Activated CD8-positive, alpha-beta T cell treated with anti-CD3 and anti-CD28 coated beads, Interleukin-2, amount 10 ng/mL, durations not matched to agents 7 days and 5 days (primary cell): Measurements from ENCODE around the gene SLC25A11. TPM values are rescaled to one million over a fixed set of nuclear protein-coding genes. Genes with fewer than 3 reads are reported as not detected.

ENCODE experiments used
- ATAC-seq: fragments of 150-1000 bp; cut with Tn5 transposase; one replicate; pipeline ENCODE4 v1.10.0; 2021; ENCODE audit warnings: moderate library complexity
- CTCF ChIA-PET: fragments of 350-600 bp; sonication (Branson Sonifier 250); formaldehyde crosslinking; loops from one replicate; lab custom pipeline; 2021; ENCODE audit warnings: antibody characterized with exemption; lab: Charles Lee
- POLR2A ChIA-PET: fragments of 350-600 bp; sonication (Branson Sonifier 250); formaldehyde crosslinking; loops from one replicate; lab custom pipeline; 2021; ENCODE audit warnings: antibody characterized with exemption; lab: Charles Lee
- DNase-seq: peaks from one replicate; pipeline ENCODE4 v3.0.0-alpha.2; 2020
- H3K27ac Mint-ChIP-seq: one replicate; pipeline ENCODE4 v1.8.0; 2021; ENCODE audit warnings: mild to moderate bottlenecking, mixed read lengths
- H3K27me3 Mint-ChIP-seq: one replicate; pipeline ENCODE4 v1.8.0; 2021; ENCODE audit warnings: low read depth, mixed read lengths
- H3K36me3 Mint-ChIP-seq: one replicate; pipeline ENCODE4 v1.8.0; 2021; ENCODE audit warnings: low read depth, mixed read lengths
- H3K4me1 Mint-ChIP-seq: one replicate; pipeline ENCODE4 v1.8.0; 2021; ENCODE audit warnings: low read depth, mixed read lengths
- H3K4me3 Mint-ChIP-seq: one replicate; pipeline ENCODE4 v1.8.0; 2021; ENCODE audit warnings: mild to moderate bottlenecking, mixed read lengths
- H3K9me3 Mint-ChIP-seq: one replicate; pipeline ENCODE4 v1.8.0; 2022; ENCODE audit warnings: mixed read lengths; ENCODE audit not compliant: insufficient read depth
- total RNA-seq, 2 experiments: library from RNA; stranded (reverse); gene quantifications; one replicate each; pipeline ENCODE4 v1.2.3, GENCODE V29; 2021

The SLC25A11 gene
- total RNA-seq, 2 experiments from 2014 or later, result 78.5 to 86.4 TPM

DNA sequence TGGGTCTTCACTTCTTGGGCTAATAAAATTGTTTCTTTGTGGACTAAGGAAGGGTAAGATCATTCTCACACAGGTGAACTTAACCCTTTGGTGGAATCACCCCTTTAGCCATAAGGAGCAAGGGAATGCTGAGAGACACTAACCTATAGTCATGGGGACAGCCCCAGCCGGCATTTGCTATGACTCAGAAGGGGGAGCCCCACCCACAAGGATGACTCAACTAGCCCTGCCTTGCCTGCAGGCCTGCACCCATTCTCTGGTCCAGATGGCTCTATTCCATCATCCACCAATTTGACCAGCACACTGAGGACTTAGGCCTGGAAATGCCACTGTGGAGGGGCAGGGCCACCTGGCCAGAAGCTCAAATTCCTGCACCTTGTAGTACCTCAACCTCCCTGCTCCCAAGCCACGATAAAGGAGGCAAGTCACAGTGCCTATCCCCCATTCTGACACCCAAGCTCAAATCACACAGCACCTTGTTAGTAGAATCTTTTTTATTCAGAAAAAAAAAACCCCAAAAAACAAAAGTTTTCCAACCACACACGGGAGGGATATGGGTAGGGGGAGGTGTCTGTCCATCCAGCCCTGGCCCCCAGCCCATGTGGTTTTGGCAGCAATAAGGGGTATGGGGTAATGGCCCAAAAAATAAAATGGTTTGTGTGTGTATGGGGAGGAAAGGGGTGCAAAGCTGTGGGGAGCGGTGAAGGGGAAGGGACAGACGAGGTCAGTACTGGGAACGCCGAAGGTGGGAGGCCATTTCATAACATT lies 5.5 kb upstream of the SLC25A11 start:
- Mint-ChIP-seq H3K27ac (peak overlapping the region; percentile 88), H3K36me3 (peaks cover 76% of the 10 kb centered on the region), H3K4me3 (peak overlapping the region; percentile 97), H3K27me3 (no peaks in the 10 kb centered on the region), H3K9me3 (no peaks in the 10 kb centered on the region), H3K4me1 (peaks cover 46% of the 10 kb centered on the region)
- ChIA-PET POLR2A (interaction anchor here (0.6 to 10.0 kb wide), 7 partner anchors 10 to 236 kb away, joined by 3 to 239 read pairs (median 3); partner anchors contain the start of genes CAMTA2 and SPAG7), CTCF (interaction anchor here (1.1 to 3.5 kb wide), 4 partner anchors 22 to 116 kb away, joined by 3 to 13 read pairs (median 4); partner anchors contain the start of genes CHRNE and SPAG7)
- DNase-seq, result peak; percentile 90
- ATAC-seq, result peak; percentile 24

DNA sequence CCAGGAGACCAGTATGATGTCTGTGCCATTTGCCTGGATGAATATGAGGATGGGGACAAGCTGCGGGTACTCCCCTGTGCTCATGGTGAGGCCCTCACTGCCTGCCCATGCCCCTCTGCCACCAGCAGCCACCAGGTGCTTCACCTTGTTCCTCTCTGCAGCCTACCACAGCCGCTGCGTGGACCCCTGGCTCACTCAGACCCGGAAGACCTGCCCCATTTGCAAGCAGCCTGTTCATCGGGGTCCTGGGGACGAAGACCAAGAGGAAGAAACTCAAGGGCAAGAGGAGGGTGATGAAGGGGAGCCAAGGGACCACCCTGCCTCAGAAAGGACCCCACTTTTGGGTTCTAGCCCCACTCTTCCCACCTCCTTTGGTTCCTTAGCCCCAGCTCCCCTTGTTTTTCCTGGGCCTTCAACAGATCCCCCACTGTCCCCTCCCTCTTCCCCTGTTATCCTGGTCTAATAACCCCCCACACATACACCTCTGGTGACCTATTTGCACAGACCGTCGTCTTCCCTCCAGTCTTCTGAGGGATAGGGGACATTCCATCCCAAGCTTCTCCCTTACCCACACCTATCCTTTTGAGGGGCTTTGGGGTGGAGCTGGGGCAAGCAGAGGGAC lies 4.8 kb upstream of the SLC25A11 start:
- H3K9me3 Mint-ChIP-seq, result no peaks in the 10 kb centered on the region
- CTCF ChIA-PET, result interaction anchor here (1.2 kb wide), 1 partner anchor 22 kb away, joined by 4 read pairs; no protein-coding TSS in a partner anchor
- H3K4me1 Mint-ChIP-seq, result peaks cover 45% of the 10 kb centered on the region

DNA sequence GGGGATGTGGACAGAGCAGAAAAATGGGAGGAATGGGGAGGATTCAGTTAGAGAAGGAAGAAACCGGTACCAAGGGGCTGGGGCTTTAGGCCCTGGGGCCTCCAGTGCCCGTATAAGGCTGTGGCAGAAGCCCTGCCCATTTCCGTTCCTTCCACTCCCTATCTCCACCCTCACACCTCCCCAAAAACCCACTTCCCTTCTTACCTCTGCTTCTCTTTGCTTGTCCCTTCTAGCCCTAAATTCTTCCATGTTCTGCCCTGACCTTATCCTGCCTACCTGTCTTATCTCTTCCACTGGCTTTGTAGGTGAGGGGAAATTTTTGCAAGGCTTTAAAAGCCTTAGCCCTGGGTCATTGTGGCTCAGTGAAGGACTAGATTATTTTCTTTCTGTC lies 4.3 kb upstream of the SLC25A11 start:
- ATAC-seq (peak; percentile 16), DNase-seq (peak; percentile 87)
- peak overlapping the region; percentile 88 for H3K27ac Mint-ChIP-seq
- peaks cover 82% of the 10 kb centered on the region for H3K36me3 Mint-ChIP-seq
- H3K27me3 Mint-ChIP-seq, result no peaks in the 10 kb centered on the region
- H3K4me1 Mint-ChIP-seq, result peaks cover 45% of the 10 kb centered on the region
- CTCF ChIA-PET, result interaction anchor here (0.7 to 1.2 kb wide), 2 partner anchors 23 to 35 kb away, joined by 4 read pairs; no protein-coding TSS in a partner anchor
- no peaks in the 10 kb centered on the region for H3K9me3 Mint-ChIP-seq
- POLR2A ChIA-PET, result interaction anchor here (0.6 to 10.0 kb wide), 5 partner anchors 24 to 388 kb away, joined by 3 to 239 read pairs (median 3); partner anchors contain the start of genes C17orf107 and SPAG7
- H3K4me3 Mint-ChIP-seq, result peak overlapping the region; percentile 97

More for the DNA sequence above, 4.8 kb upstream of the SLC25A11 start:
- POLR2A ChIA-PET, result interaction anchor here (0.6 to 10.0 kb wide), 5 partner anchors 14 to 388 kb away, joined by 3 to 239 read pairs (median 3); partner anchors contain the start of genes C17orf107 and SPAG7
- Mint-ChIP-seq H3K27me3 (no peaks in the 10 kb centered on the region), H3K4me3 (peak overlapping the region; percentile 97), H3K36me3 (peaks cover 81% of the 10 kb centered on the region), H3K27ac (peak overlapping the region; percentile 88)
- DNase-seq, result peak; percentile 63
- no peak for ATAC-seq

DNA sequence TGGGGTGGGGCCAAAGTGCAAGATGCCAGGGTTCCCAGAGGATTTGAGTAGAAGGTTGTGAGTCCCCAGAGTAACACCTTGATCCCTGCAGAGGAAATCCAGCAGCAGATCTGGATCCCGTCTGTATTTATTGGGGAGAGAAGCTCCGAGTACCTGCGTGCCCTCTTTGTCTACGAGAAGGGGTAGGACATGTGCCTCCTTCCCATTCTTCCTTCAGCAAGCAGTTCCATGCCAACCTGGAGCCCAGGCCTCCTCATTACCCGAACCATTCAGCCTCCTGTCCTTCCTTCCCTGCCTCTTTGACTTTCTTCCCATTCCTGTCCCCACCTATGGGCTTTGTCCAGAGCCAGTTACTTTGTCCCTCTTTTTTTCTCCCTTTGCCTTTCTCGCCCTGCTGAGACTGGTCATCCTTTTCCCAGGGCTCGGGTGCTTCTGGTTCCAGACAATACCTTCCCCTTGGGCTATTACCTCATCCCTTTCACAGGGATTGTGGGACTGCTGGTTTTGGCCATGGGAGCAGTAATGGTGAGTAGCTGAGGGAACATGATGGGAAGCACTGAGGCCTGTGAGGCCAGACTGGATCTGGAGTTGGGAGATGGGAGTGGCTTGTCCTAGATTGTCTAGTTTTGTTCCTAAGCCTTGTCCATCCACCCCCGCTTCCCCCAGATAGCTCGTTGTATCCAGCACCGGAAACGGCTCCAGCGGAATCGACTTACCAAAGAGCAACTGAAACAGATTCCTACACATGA lies 3.1 kb upstream of the SLC25A11 start:
- DNase-seq (no peak), ATAC-seq (no peak)
- H3K27me3 Mint-ChIP-seq, result no peaks in the 10 kb centered on the region
- H3K36me3 Mint-ChIP-seq, result peaks cover 88% of the 10 kb centered on the region
- peaks cover 54% of the 10 kb centered on the region for H3K4me1 Mint-ChIP-seq
- ChIA-PET POLR2A (interaction anchor here (1.1 to 5.8 kb wide), 2 partner anchors 25 to 34 kb away, joined by 4 to 101 read pairs; partner anchors contain the start of gene SPAG7), CTCF (no interaction called here)
- peak overlapping the region; percentile 97 for H3K4me3 Mint-ChIP-seq
- peak overlapping the region; percentile 88 for H3K27ac Mint-ChIP-seq
- no peaks in the 10 kb centered on the region for H3K9me3 Mint-ChIP-seq

DNA sequence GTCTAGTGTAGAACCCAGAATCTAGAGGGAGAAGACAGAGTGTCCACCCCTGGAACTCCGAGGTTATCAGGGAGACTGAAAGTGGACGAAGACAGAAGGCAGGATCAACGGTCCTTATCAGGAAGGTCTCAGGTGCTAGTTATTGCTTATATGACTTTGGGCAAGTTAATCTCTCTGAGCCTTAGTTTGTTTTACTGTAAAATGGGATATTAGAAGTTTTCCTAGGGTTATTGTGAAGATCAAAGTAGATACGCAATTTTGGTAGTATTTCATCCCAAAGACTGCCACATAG lies 1.4 kb upstream of the SLC25A11 start:
- H3K27me3 Mint-ChIP-seq, result no peaks in the 10 kb centered on the region
- no peaks in the 10 kb centered on the region for H3K9me3 Mint-ChIP-seq
- ATAC-seq (no peak), DNase-seq (no peak)
- peaks cover 71% of the 10 kb centered on the region for H3K4me1 Mint-ChIP-seq
- peaks cover 88% of the 10 kb centered on the region for H3K36me3 Mint-ChIP-seq
- CTCF ChIA-PET, result interaction anchor here (2.5 to 3.4 kb wide), 2 partner anchors 10 to 26 kb away, joined by 8 to 26 read pairs; partner anchors contain the start of genes ENO3 and SPAG7
- peak overlapping the region; percentile 88 for H3K27ac Mint-ChIP-seq
- POLR2A ChIA-PET, result interaction anchor here (1.8 to 5.8 kb wide), 4 partner anchors 9 to 46 kb away, joined by 9 to 101 read pairs (median 40); partner anchors contain the start of genes CAMTA2, ENO3, PFN1 and SPAG7
- H3K4me3 Mint-ChIP-seq, result peak overlapping the region; percentile 97

DNA sequence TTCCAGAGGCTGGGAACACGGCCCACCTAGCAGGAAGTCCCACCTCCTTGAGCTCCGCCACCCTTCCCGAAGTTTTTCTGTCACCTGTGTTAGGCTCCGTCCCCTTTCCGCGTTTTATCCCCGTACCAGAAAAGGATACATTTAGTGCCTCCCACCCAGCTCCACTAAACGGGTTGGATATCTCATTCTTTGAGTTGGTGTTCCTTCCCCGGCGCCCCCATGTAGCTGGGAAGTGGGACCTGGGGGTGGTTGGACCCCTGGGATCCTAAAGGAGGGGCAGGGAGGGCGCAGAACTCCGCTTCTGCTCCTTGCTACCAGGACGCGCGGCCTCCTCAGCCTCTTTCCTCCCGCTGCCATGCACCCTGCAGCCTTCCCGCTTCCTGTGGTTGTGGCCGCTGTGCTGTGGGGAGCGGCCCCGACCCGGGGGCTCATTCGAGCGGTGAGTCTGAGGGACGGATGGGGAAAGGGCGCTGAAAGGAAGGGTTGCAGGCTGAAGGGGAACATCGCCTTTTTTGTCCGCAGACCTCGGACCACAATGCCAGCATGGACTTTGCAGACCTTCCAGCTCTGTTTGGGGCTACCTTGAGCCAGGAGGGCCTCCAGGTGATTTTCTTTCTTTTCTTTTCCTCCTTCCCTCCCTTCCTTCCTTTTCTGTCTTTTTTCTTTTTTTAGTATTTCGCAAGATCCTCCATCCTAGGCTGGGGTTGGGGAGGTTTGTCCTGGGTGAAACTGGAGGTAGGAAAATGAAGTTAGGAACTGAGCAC lies 891 bp upstream of the SLC25A11 start:
- H3K9me3 Mint-ChIP-seq, result no peaks in the 10 kb centered on the region
- CTCF ChIA-PET, result interaction anchor here (0.8 to 3.4 kb wide), 12 partner anchors 11 to 374 kb away, joined by 3 to 26 read pairs (median 6); partner anchors contain the start of genes CAMTA2, CHRNE, ENO3 and SPAG7
- peak overlapping the region; percentile 88 for H3K27ac Mint-ChIP-seq
- no peaks in the 10 kb centered on the region for H3K27me3 Mint-ChIP-seq
- ATAC-seq, result no peak
- H3K4me3 Mint-ChIP-seq, result peak overlapping the region; percentile 97
- peaks cover 88% of the 10 kb centered on the region for H3K36me3 Mint-ChIP-seq
- POLR2A ChIA-PET, result interaction anchor here (0.5 to 5.8 kb wide), 17 partner anchors 9 to 231 kb away, joined by 3 to 101 read pairs (median 6); partner anchors contain the start of genes ARRB2, C17orf107, CAMTA2 and ENO3
- H3K4me1 Mint-ChIP-seq, result peaks cover 74% of the 10 kb centered on the region
- DNase-seq, result peak; percentile 75

DNA sequence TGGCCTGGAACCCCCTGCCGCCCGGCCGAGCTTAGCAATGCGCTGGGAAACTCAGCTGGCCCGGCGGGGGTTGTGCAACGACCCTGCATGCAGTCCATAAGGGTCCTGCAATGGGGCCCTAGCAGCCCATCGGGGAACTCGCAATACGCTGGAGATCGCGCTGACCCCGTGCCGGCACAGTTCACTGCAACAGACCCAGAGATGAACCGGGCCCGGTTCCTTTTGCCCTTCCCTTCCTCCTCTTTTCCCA lies 375 bp downstream of the SLC25A11 start:
- no peaks in the 10 kb centered on the region for H3K9me3 Mint-ChIP-seq
- H3K4me1 Mint-ChIP-seq, result peaks cover 64% of the 10 kb centered on the region
- ATAC-seq (no peak), DNase-seq (no peak)
- peak overlapping the region; percentile 97 for H3K4me3 Mint-ChIP-seq
- H3K27me3 Mint-ChIP-seq, result no peaks in the 10 kb centered on the region
- CTCF ChIA-PET, result interaction anchor here (0.6 to 3.4 kb wide), 16 partner anchors 12 to 373 kb away, joined by 3 to 26 read pairs (median 4); partner anchors contain the start of genes CAMTA2, CHRNE, ENO3 and SPAG7
- POLR2A ChIA-PET, result interaction anchor here (0.6 to 5.8 kb wide), 16 partner anchors 11 to 229 kb away, joined by 3 to 101 read pairs (median 6); partner anchors contain the start of genes ARRB2, C17orf107, CAMTA2 and ENO3
- H3K36me3 Mint-ChIP-seq, result peaks cover 81% of the 10 kb centered on the region
- peak overlapping the region; percentile 88 for H3K27ac Mint-ChIP-seq

DNA sequence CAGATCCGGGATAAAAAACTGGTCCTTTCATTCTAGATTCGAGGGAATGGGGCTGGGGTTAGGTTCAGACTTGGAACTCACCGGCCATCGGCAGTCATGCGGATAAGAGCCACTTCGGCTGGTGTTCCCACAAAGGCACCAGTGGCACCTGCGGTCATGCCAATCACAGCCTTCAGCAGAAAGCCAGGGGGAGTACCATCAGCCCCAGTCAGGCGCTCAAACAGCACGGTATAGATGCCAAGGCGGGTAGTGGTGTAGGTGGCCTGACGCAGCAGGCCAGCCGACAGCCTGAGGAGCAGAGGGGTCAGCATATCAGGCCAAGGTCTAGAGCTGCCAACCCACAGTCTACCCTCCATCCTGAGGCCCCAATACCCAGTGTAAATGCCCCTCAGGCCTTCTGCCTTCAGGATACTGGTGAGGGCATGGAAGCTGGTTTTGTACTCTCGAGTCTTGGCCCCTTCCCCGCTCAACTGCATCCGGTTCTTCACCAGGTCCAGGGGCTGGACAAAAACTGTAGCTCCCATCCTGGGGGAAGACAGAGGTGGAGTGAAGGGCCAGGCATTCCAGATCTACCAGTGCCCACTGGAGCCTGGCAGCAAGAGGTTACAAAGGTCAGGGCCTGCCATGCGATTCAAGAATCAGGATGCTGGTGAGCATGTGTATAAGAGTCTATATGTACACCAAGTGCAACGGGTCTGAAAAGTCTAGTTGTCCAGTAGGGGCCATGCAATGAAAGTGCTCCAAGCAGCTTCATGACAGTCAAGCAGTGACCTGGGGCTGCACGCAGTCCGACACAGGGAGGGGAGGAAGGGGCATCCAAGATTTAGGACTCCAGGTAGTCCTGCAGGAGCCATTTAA lies 929 bp downstream of the SLC25A11 start:
- ATAC-seq (no peak), DNase-seq (no peak)
- ChIA-PET CTCF (interaction anchor here (0.8 to 3.4 kb wide), 13 partner anchors 13 to 49 kb away, joined by 3 to 26 read pairs (median 5); partner anchors contain the start of genes CAMTA2, CHRNE, ENO3 and SPAG7), POLR2A (interaction anchor here (0.6 to 5.8 kb wide), 12 partner anchors 10 to 229 kb away, joined by 3 to 101 read pairs (median 4); partner anchors contain the start of genes ARRB2, C17orf107, ENO3 and INCA1)
- Mint-ChIP-seq H3K9me3 (no peaks in the 10 kb centered on the region), H3K4me1 (peaks cover 64% of the 10 kb centered on the region), H3K36me3 (peaks cover 80% of the 10 kb centered on the region), H3K27ac (peak overlapping the region; percentile 88), H3K4me3 (peak overlapping the region; percentile 97), H3K27me3 (no peaks in the 10 kb centered on the region)

DNA sequence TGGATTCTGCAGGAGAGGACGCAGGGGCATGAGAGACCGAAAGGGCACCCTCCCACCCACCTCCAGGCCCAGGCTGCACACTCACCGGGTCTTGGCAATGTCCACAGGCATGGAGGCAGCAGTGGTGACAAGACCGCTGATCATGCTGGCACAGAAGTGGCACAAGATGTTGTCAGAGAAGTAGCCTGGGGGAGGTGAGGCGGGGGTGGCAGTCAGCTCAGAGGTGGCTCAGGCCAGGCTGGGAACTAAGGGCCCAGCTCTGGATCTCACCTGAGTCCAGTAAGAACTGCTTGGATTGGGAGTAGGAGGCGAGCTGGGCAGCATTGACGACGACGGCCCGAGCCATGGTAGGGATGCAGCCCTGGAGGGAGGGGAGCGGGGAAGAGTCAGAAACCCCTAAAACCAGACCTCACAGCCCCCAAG lies 1.8 kb downstream of the SLC25A11 start:
- Mint-ChIP-seq H3K4me1 (peaks cover 63% of the 10 kb centered on the region), H3K9me3 (no peaks in the 10 kb centered on the region), H3K36me3 (peaks cover 79% of the 10 kb centered on the region), H3K27ac (peak overlapping the region; percentile 64), H3K27me3 (no peaks in the 10 kb centered on the region), H3K4me3 (peak overlapping the region; percentile 97)
- CTCF ChIA-PET, result interaction anchor here (3.0 kb wide), 1 partner anchor 29 kb away, joined by 13 read pairs; no protein-coding TSS in a partner anchor
- DNase-seq, result no peak
- POLR2A ChIA-PET, result interaction anchor here (0.9 to 1.2 kb wide), 2 partner anchors 12 to 20 kb away, joined by 3 read pairs; no protein-coding TSS in a partner anchor
- ATAC-seq, result no peak
